ENCODE results near the gene FAM210A. TPM values are rescaled to one million over a fixed set of nuclear protein-coding genes. Genes with fewer than 3 reads are reported as not detected.

Gene FAM210A
- total and polyA plus RNA-seq, 3 experiments from 2014 or later, result 15.5 to 38.8 (median 38.3) TPM

- ChIA-PET CTCF (no interaction called here), POLR2A (no interaction called here)
- Histone ChIP-seq H3K27ac (ENCODE audit: low read depth, low read length) (no peak overlapping the region), H3K27me3 (ENCODE audit: insufficient read depth, low read length, poor library complexity, severe bottlenecking) (no peaks in the 10 kb centered on the region), H3K4me3 (ENCODE audit: low read length) (no peak overlapping the region), H3K9me3 (ENCODE audit: low read length) (no peaks in the 10 kb centered on the region), H3K36me3 (ENCODE audit: insufficient read depth, low read length) (no peaks in the 10 kb centered on the region), H3K4me1 (ENCODE audit: insufficient read depth, low read length) (no peaks in the 10 kb centered on the region)
- Mint-ChIP-seq H3K27me3 (no peaks in the 10 kb centered on the region), H3K27ac (no peak overlapping the region), H3K9me3 (peaks cover 0 to 2% (median 0%) of the 10 kb centered on the region in 5 donors), H3K4me1 (no peaks in the 10 kb centered on the region), H3K36me3 (no peaks in the 10 kb centered on the region), H3K4me3 (no peak overlapping the region)
- no peak for DNase-seq
Observed at GRCh38 chr18:13653746-13654433, 72.5 kb downstream of the FAM210A start.

- H3K27ac ChIP-seq (ENCODE audit: low read depth, low read length), result no peak overlapping the region
- no peak for DNase-seq
- H3K27me3 Mint-ChIP-seq, result no peaks in the 10 kb centered on the region
- no peaks in the 10 kb centered on the region for H3K4me1 ChIP-seq (ENCODE audit: insufficient read depth, low read length)
- no peak overlapping the region for H3K4me3 Mint-ChIP-seq
- POLR2A ChIA-PET, result no interaction called here
- H3K4me3 ChIP-seq (ENCODE audit: low read length), result no peak overlapping the region
- no peaks in the 10 kb centered on the region for H3K27me3 ChIP-seq (ENCODE audit: insufficient read depth, low read length, poor library complexity, severe bottlenecking)
- H3K36me3 ChIP-seq (ENCODE audit: insufficient read depth, low read length), result no peaks in the 10 kb centered on the region
- peaks cover 6 to 28% (median 14%) of the 10 kb centered on the region in 3 donors for H3K36me3 Mint-ChIP-seq
- H3K9me3 Mint-ChIP-seq, result peaks cover 0 to 2% (median 0%) of the 10 kb centered on the region in 5 donors
- no peak overlapping the region for H3K27ac Mint-ChIP-seq
- H3K9me3 ChIP-seq (ENCODE audit: low read length), result no peaks in the 10 kb centered on the region
- H3K4me1 Mint-ChIP-seq, result no peaks in the 10 kb centered on the region
- CTCF ChIA-PET, result no interaction called here
Observed at GRCh38 chr18:13649397-13650390, 76.7 kb downstream of the FAM210A start.

GRCh38 chr18:13647761-13648160 is 78.6 kb downstream of the FAM210A start:
- Histone ChIP-seq H3K4me3 (ENCODE audit: low read length) (no peak overlapping the region), H3K4me1 (ENCODE audit: insufficient read depth, low read length) (no peaks in the 10 kb centered on the region), H3K27ac (ENCODE audit: low read depth, low read length) (no peak overlapping the region), H3K27me3 (ENCODE audit: insufficient read depth, low read length, poor library complexity, severe bottlenecking) (no peaks in the 10 kb centered on the region), H3K36me3 (ENCODE audit: insufficient read depth, low read length) (no peaks in the 10 kb centered on the region), H3K9me3 (ENCODE audit: low read length) (no peaks in the 10 kb centered on the region)
- Mint-ChIP-seq H3K27ac (no peak overlapping the region), H3K9me3 (peaks cover 0 to 2% (median 0%) of the 10 kb centered on the region in 5 donors), H3K4me1 (no peaks in the 10 kb centered on the region), H3K27me3 (no peaks in the 10 kb centered on the region), H3K36me3 (peaks cover 7 to 30% (median 14%) of the 10 kb centered on the region in 3 donors), H3K4me3 (no peak overlapping the region)
- ChIA-PET CTCF (no interaction called here), POLR2A (no interaction called here)
- DNase-seq, result no peak

GRCh38 chr18:13646633-13647032 is 79.7 kb downstream of the FAM210A start:
- Mint-ChIP-seq H3K27me3 (no peaks in the 10 kb centered on the region), H3K4me1 (no peaks in the 10 kb centered on the region), H3K4me3 (no peak overlapping the region), H3K27ac (peak overlapping the region in 1 of 8 donors; percentile 74), H3K9me3 (peaks cover 0 to 2% (median 0%) of the 10 kb centered on the region in 5 donors), H3K36me3 (peaks cover 7 to 30% (median 14%) of the 10 kb centered on the region in 3 donors)
- Histone ChIP-seq H3K27me3 (ENCODE audit: insufficient read depth, low read length, poor library complexity, severe bottlenecking) (no peaks in the 10 kb centered on the region), H3K4me1 (ENCODE audit: insufficient read depth, low read length) (no peaks in the 10 kb centered on the region), H3K4me3 (ENCODE audit: low read length) (no peak overlapping the region), H3K27ac (ENCODE audit: low read depth, low read length) (no peak overlapping the region), H3K36me3 (ENCODE audit: insufficient read depth, low read length) (no peaks in the 10 kb centered on the region), H3K9me3 (ENCODE audit: low read length) (no peaks in the 10 kb centered on the region)
- CTCF ChIA-PET, result no interaction called here
- DNase-seq, result no peak
- POLR2A ChIA-PET, result no interaction called here

- H3K36me3 ChIP-seq (ENCODE audit: insufficient read depth, low read length), result no peaks in the 10 kb centered on the region
- peaks cover 0 to 2% (median 0%) of the 10 kb centered on the region in 3 donors for H3K4me1 Mint-ChIP-seq
- H3K27me3 Mint-ChIP-seq, result no peaks in the 10 kb centered on the region
- POLR2A ChIA-PET, result no interaction called here
- DNase-seq, result no peak
- H3K27ac Mint-ChIP-seq, result no peak overlapping the region
- H3K36me3 Mint-ChIP-seq, result peaks cover 15 to 32% (median 19%) of the 10 kb centered on the region in 3 donors
- H3K4me3 Mint-ChIP-seq, result peak overlapping the region in 1 of 7 donors; percentile 23
- no peaks in the 10 kb centered on the region for H3K9me3 ChIP-seq (ENCODE audit: low read length)
- H3K4me1 ChIP-seq (ENCODE audit: insufficient read depth, low read length), result no peaks in the 10 kb centered on the region
- H3K27me3 ChIP-seq (ENCODE audit: insufficient read depth, low read length, poor library complexity, severe bottlenecking), result no peaks in the 10 kb centered on the region
- H3K4me3 ChIP-seq (ENCODE audit: low read length), result no peak overlapping the region
- peaks cover 0 to 4% (median 0%) of the 10 kb centered on the region in 5 donors for H3K9me3 Mint-ChIP-seq
- no peak overlapping the region for H3K27ac ChIP-seq (ENCODE audit: low read depth, low read length)
- CTCF ChIA-PET, result no interaction called here
Observed at GRCh38 chr18:13645093-13645492, 81.3 kb downstream of the FAM210A start.

GRCh38 chr18:13643261-13643751 is 83.1 kb downstream of the FAM210A start:
- Mint-ChIP-seq H3K4me1 (peaks cover 0 to 2% (median 0%) of the 10 kb centered on the region in 3 donors), H3K27ac (no peak overlapping the region), H3K4me3 (no peak overlapping the region), H3K27me3 (no peaks in the 10 kb centered on the region), H3K36me3 (peaks cover 15 to 36% (median 19%) of the 10 kb centered on the region in 3 donors), H3K9me3 (peaks cover 0 to 4% (median 0%) of the 10 kb centered on the region in 5 donors)
- DNase-seq, result no peak
- Histone ChIP-seq H3K27ac (ENCODE audit: low read depth, low read length) (no peak overlapping the region), H3K4me3 (ENCODE audit: low read length) (no peak overlapping the region), H3K9me3 (ENCODE audit: low read length) (no peaks in the 10 kb centered on the region), H3K36me3 (ENCODE audit: insufficient read depth, low read length) (no peaks in the 10 kb centered on the region), H3K27me3 (ENCODE audit: insufficient read depth, low read length, poor library complexity, severe bottlenecking) (no peaks in the 10 kb centered on the region), H3K4me1 (ENCODE audit: insufficient read depth, low read length) (no peaks in the 10 kb centered on the region)
- ChIA-PET POLR2A (no interaction called here), CTCF (no interaction called here)

GRCh38 chr18:13642440-13642827 is 83.9 kb downstream of the FAM210A start:
- Mint-ChIP-seq H3K4me3 (no peak overlapping the region), H3K36me3 (peaks cover 15 to 33% (median 19%) of the 10 kb centered on the region in 3 donors), H3K27ac (no peak overlapping the region), H3K27me3 (no peaks in the 10 kb centered on the region), H3K4me1 (peaks cover 0 to 2% (median 0%) of the 10 kb centered on the region in 3 donors), H3K9me3 (peaks cover 0 to 4% (median 0%) of the 10 kb centered on the region in 5 donors)
- Histone ChIP-seq H3K27ac (ENCODE audit: low read depth, low read length) (no peak overlapping the region), H3K4me1 (ENCODE audit: insufficient read depth, low read length) (no peaks in the 10 kb centered on the region), H3K9me3 (ENCODE audit: low read length) (no peaks in the 10 kb centered on the region), H3K4me3 (ENCODE audit: low read length) (no peak overlapping the region), H3K27me3 (ENCODE audit: insufficient read depth, low read length, poor library complexity, severe bottlenecking) (no peaks in the 10 kb centered on the region), H3K36me3 (ENCODE audit: insufficient read depth, low read length) (no peaks in the 10 kb centered on the region)
- POLR2A ChIA-PET, result no interaction called here
- DNase-seq, result no peak
- CTCF ChIA-PET, result no interaction called here

Data from CD8-positive, alpha-beta memory T cell (primary cell).